HEK293 (cell line): Measurements from ENCODE around the gene EMCN.

Experiments
- CTCF ChIA-PET: fragments of 350-600 bp; formaldehyde crosslinking; extraction: SDS; loops from one replicate; lab custom pipeline; 2021; ENCODE audit warnings: antibody characterized with exemption; lab: Yijun Ruan, JAX
- POLR2A ChIA-PET: fragments of 300-600 bp; formaldehyde crosslinking; extraction: SDS; loops from one replicate; lab custom pipeline; 2020; ENCODE audit warnings: antibody characterized with exemption, inconsistent platforms; lab: Yijun Ruan, JAX
- H3K27ac ChIP-seq: fragments of 200-500 bp; sonication (Bioruptor generic); 2 replicates; pipeline ENCODE4 v1.5.1; 2014; ENCODE audit warnings: low read depth, low read length, control low read depth, inconsistent platforms; ENCODE audit errors: extremely low read depth
- H3K36me3 ChIP-seq, 2 experiments: fragments of 200-500 bp in 1 of 2; sonication (Bioruptor generic) in 1 of 2; 1 replicate in 1 of 2; 2 replicates in 1 of 2; pipeline ENCODE4 v1.5.1; 2014 to 2017; ENCODE audit warnings: inconsistent platforms in 2 of 2, low read length in 2 of 2; ENCODE audit not compliant: control insufficient read depth in 2 of 2, insufficient read depth in 1 of 2
- H3K4me1 ChIP-seq: fragments of 200-500 bp; sonication (Bioruptor generic); 2 replicates; pipeline ENCODE4 v1.5.1; 2014; ENCODE audit warnings: mild to moderate bottlenecking, low read length, inconsistent platforms; ENCODE audit not compliant: control insufficient read depth, insufficient read depth
- H3K4me3 ChIP-seq: 2 replicates; pipeline ENCODE4 v1.5.1; 2011; ENCODE audit warnings: low read depth, mild to moderate bottlenecking, control low read depth, low read length, moderate library complexity
- H3K9me3 ChIP-seq: fragments of 200-500 bp; sonication (Bioruptor generic); 2 replicates; pipeline ENCODE4 v1.5.1; 2014; ENCODE audit warnings: low read depth, low read length, inconsistent platforms; ENCODE audit not compliant: control insufficient read depth, insufficient read depth
- AEBP2 ChIP-seq: fragments of 450-650 bp; formaldehyde crosslinking; IDR thresholded peaks from 2 replicates; pipeline ENCODE4 v1.5.1; 2016; ENCODE audit warnings: missing biosample characterization, missing genetic modification characterization, borderline replicate concordance
- GLI2 ChIP-seq: fragments of 450-650 bp; formaldehyde crosslinking; IDR thresholded peaks from 2 replicates; pipeline ENCODE4; 2017; ENCODE audit warnings: missing biosample characterization, missing genetic modification characterization, low read depth, borderline replicate concordance
- IKZF3 ChIP-seq: fragments of 450-650 bp; IDR thresholded peaks from 2 replicates; pipeline ENCODE4 v1.5.0; 2018; ENCODE audit warnings: missing biosample characterization, mild to moderate bottlenecking, missing genetic modification characterization, moderate library complexity
- PBX3 ChIP-seq: sonication (generic); formaldehyde crosslinking; IDR thresholded peaks from 2 replicates; pipeline ENCODE4 v1.8.1; 2022; ENCODE audit warnings: mild to moderate bottlenecking, moderate library complexity, missing genetic modification reagents
- PRDM10 ChIP-seq: fragments of 450-650 bp; formaldehyde crosslinking; IDR thresholded peaks from 2 replicates; pipeline ENCODE4 v1.5.1; 2016; ENCODE audit warnings: missing biosample characterization, missing genetic modification characterization
- SALL2 ChIP-seq: fragments of 450-650 bp; formaldehyde crosslinking; IDR thresholded peaks from 2 replicates; pipeline ENCODE4 v1.5.0; 2017; ENCODE audit warnings: missing biosample characterization, mild to moderate bottlenecking, missing genetic modification characterization, borderline replicate concordance
- ZFHX2 ChIP-seq: fragments of 450-650 bp; formaldehyde crosslinking; conservative IDR thresholded peaks from 2 replicates; pipeline ENCODE4 v1.5.1; 2016; ENCODE audit warnings: missing biosample characterization, missing genetic modification characterization
- ZNF140 ChIP-seq: fragments of 450-650 bp; formaldehyde crosslinking; IDR thresholded peaks from 2 replicates; pipeline ENCODE4 v1.5.1; 2016; ENCODE audit warnings: missing biosample characterization, missing genetic modification characterization
- ZNF248 ChIP-seq: fragments of 450-650 bp; formaldehyde crosslinking; IDR thresholded peaks from 2 replicates; pipeline ENCODE4 v1.5.1; 2017; ENCODE audit warnings: missing biosample characterization, missing genetic modification characterization
- ZNF266 ChIP-seq: fragments of 450-650 bp; formaldehyde crosslinking; IDR thresholded peaks from 2 replicates; pipeline ENCODE4 v1.5.1; 2016; ENCODE audit warnings: missing biosample characterization, missing genetic modification characterization, low read depth
- ZNF280C ChIP-seq: fragments of 450-650 bp; formaldehyde crosslinking; IDR thresholded peaks from 2 replicates; pipeline ENCODE4 v1.5.1; 2016; ENCODE audit warnings: missing biosample characterization, missing genetic modification characterization
- ZNF302 ChIP-seq: fragments of 450-650 bp; formaldehyde crosslinking; IDR thresholded peaks from 2 replicates; pipeline ENCODE4 v1.5.1; 2016; ENCODE audit warnings: missing biosample characterization, missing genetic modification characterization, low read depth
- ZNF366 ChIP-seq: fragments of 450-650 bp; formaldehyde crosslinking; conservative IDR thresholded peaks from 2 replicates; pipeline ENCODE4 v1.5.1; 2016; ENCODE audit warnings: missing biosample characterization, missing genetic modification characterization
- ZNF433 ChIP-seq: fragments of 450-650 bp; formaldehyde crosslinking; IDR thresholded peaks from 2 replicates; pipeline ENCODE4 v1.5.1; 2016; ENCODE audit warnings: missing biosample characterization, missing genetic modification characterization, low read depth
- ZNF510 ChIP-seq: fragments of 450-650 bp; formaldehyde crosslinking; IDR thresholded peaks from 2 replicates; pipeline ENCODE4 v1.5.1; 2018; ENCODE audit warnings: mild to moderate bottlenecking, missing genetic modification characterization, missing biosample characterization; ENCODE audit not compliant: insufficient replicate concordance
- ZNF548 ChIP-seq: fragments of 450-650 bp; formaldehyde crosslinking; IDR thresholded peaks from 2 replicates; pipeline ENCODE4 v1.5.1; 2016; ENCODE audit warnings: missing biosample characterization, missing genetic modification characterization
- ZNF549 ChIP-seq: fragments of 450-650 bp; IDR thresholded peaks from 2 replicates; pipeline ENCODE4 v1.5.1; 2018; ENCODE audit warnings: missing biosample characterization, missing genetic modification characterization, mild to moderate bottlenecking, inconsistent platforms, moderate library complexity
- ZNF596 ChIP-seq: fragments of 450-650 bp; IDR thresholded peaks from 2 replicates; pipeline ENCODE4 v1.5.0; 2018; ENCODE audit warnings: missing biosample characterization, mild to moderate bottlenecking, missing genetic modification characterization, moderate library complexity
- ZNF621 ChIP-seq: fragments of 450-650 bp; formaldehyde crosslinking; IDR thresholded peaks from 2 replicates; pipeline ENCODE4 v1.5.1; 2017; ENCODE audit warnings: missing biosample characterization, missing genetic modification characterization
- ZNF626 ChIP-seq: fragments of 450-650 bp; sonication (Bioruptor Pico); formaldehyde crosslinking; IDR thresholded peaks from 2 replicates; pipeline ENCODE4 v1.5.1; 2018; ENCODE audit warnings: missing biosample characterization, missing genetic modification characterization, inconsistent platforms
- ZNF701 ChIP-seq: fragments of 450-650 bp; formaldehyde crosslinking; IDR thresholded peaks from 2 replicates; pipeline ENCODE4 v1.5.1; 2016; ENCODE audit warnings: missing biosample characterization, missing genetic modification characterization
- ZNF791 ChIP-seq: fragments of 450-650 bp; formaldehyde crosslinking; IDR thresholded peaks from 2 replicates; pipeline ENCODE4 v1.5.1; 2016; ENCODE audit warnings: missing biosample characterization, missing genetic modification characterization
- TF ChIP-seq, protein P1 (sequence below): fragments of 450-650 bp; formaldehyde crosslinking; IDR thresholded peaks from 2 replicates; pipeline ENCODE4 v1.5.1; 2016; ENCODE audit warnings: missing biosample characterization, missing genetic modification characterization, borderline replicate concordance

The EMCN gene

GRCh38 chr4:100509386-100509785 lies 8.4 kb downstream of the EMCN start:
- ChIA-PET POLR2A (no interaction called here), CTCF (no interaction called here)
- H3K36me3 ChIP-seq, result no peaks in the 10 kb centered on the region
- no peak for TF ChIP-seq SALL2
- TF ChIP-seq PBX3 (CRISPR knock-in tag), result no peak
- no peak for TF ChIP-seq ZNF266 (tag by site-specific recombination)
- TF ChIP-seq AEBP2 (tag by site-specific recombination), result no peak
- no peak for TF ChIP-seq ZNF548
- TF ChIP-seq, protein P1, sequence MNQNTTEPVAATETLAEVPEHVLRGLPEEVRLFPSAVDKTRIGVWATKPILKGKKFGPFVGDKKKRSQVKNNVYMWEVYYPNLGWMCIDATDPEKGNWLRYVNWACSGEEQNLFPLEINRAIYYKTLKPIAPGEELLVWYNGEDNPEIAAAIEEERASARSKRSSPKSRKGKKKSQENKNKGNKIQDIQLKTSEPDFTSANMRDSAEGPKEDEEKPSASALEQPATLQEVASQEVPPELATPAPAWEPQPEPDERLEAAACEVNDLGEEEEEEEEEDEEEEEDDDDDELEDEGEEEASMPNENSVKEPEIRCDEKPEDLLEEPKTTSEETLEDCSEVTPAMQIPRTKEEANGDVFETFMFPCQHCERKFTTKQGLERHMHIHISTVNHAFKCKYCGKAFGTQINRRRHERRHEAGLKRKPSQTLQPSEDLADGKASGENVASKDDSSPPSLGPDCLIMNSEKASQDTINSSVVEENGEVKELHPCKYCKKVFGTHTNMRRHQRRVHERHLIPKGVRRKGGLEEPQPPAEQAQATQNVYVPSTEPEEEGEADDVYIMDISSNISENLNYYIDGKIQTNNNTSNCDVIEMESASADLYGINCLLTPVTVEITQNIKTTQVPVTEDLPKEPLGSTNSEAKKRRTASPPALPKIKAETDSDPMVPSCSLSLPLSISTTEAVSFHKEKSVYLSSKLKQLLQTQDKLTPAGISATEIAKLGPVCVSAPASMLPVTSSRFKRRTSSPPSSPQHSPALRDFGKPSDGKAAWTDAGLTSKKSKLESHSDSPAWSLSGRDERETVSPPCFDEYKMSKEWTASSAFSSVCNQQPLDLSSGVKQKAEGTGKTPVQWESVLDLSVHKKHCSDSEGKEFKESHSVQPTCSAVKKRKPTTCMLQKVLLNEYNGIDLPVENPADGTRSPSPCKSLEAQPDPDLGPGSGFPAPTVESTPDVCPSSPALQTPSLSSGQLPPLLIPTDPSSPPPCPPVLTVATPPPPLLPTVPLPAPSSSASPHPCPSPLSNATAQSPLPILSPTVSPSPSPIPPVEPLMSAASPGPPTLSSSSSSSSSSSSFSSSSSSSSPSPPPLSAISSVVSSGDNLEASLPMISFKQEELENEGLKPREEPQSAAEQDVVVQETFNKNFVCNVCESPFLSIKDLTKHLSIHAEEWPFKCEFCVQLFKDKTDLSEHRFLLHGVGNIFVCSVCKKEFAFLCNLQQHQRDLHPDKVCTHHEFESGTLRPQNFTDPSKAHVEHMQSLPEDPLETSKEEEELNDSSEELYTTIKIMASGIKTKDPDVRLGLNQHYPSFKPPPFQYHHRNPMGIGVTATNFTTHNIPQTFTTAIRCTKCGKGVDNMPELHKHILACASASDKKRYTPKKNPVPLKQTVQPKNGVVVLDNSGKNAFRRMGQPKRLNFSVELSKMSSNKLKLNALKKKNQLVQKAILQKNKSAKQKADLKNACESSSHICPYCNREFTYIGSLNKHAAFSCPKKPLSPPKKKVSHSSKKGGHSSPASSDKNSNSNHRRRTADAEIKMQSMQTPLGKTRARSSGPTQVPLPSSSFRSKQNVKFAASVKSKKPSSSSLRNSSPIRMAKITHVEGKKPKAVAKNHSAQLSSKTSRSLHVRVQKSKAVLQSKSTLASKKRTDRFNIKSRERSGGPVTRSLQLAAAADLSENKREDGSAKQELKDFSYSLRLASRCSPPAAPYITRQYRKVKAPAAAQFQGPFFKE (tag by site-specific recombination), result no peak
- no peak for TF ChIP-seq ZNF248
- no peak for TF ChIP-seq ZNF621 (tag by site-specific recombination)
- no peak for TF ChIP-seq ZFHX2
- TF ChIP-seq ZNF302 (tag by site-specific recombination), result no peak
- TF ChIP-seq IKZF3, result no peak
- no peak for TF ChIP-seq ZNF433
- no peak for TF ChIP-seq ZNF701 (tag by site-specific recombination)
- TF ChIP-seq ZNF596, result no peak
- no peak for TF ChIP-seq ZNF366 (tag by site-specific recombination)
- H3K27ac ChIP-seq, result no peak overlapping the region
- no peaks in the 10 kb centered on the region for H3K9me3 ChIP-seq
- H3K4me1 ChIP-seq, result no peaks in the 10 kb centered on the region
- no peak overlapping the region for H3K4me3 ChIP-seq

GRCh38 chr4:100508691-100509090 lies 9.1 kb downstream of the EMCN start:
- ChIA-PET CTCF (no interaction called here), POLR2A (no interaction called here)
- Histone ChIP-seq H3K36me3 (no peaks in the 10 kb centered on the region), H3K9me3 (no peaks in the 10 kb centered on the region), H3K27ac (no peak overlapping the region), H3K4me1 (no peaks in the 10 kb centered on the region), H3K4me3 (no peak overlapping the region)
- TF ChIP-seq ZNF140 (tag by site-specific recombination), result no peak
- TF ChIP-seq GLI2 (tag by site-specific recombination), result no peak
- no peak for TF ChIP-seq ZNF791
- no peak for TF ChIP-seq PRDM10
- no peak for TF ChIP-seq ZNF549 (tag by site-specific recombination)
- TF ChIP-seq ZNF280C (tag by site-specific recombination), result no peak
- TF ChIP-seq ZNF510 (tag by site-specific recombination), result no peak
- TF ChIP-seq ZNF626 (tag by site-specific recombination), result no peak
